KG1 (cell line): Measurements from ENCODE around the gene WBP2.

Experiments
- DNase-seq: peaks from one replicate; lab custom pipeline; 2025; lab: John Stamatoyannopoulos, UW

WBP2 gene

GRCh38 chr17:75855310-75856061 is at the start of gene WBP2:
Gene WBP2 (minus strand): TSS chr17:75855335. CDS start chr17:75855297, 38 bp downstream.
- DNase-seq: peak; percentile 98

- DNase-seq: no peak
Observed at GRCh38 chr17:75902406-75902805, 47.3 kb upstream of the WBP2 start.

DNA sequence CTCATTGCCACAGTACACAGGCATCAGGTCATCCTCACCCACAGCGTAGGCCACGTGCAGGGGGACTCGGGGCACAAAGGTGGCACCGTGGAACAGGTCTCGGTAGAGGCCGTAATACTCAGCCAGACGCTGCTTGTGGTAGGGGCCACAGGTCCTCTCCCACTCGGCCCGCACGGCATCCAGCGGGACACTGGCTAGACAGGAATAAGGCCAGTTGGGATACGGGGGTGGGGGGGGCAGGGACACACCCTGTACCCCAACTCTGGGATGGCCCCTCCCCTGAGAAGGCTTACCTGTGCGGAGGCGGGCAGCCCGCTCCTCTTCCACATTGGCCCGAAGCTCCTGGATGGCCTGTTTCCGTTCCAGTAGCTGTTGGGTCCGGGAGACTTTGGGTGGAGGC is 46.6 kb upstream of the WBP2 start:
- DNase-seq: no peak

- no peak for DNase-seq
Observed at GRCh38 chr17:75900691-75901533, 45.8 kb upstream of the WBP2 start.

- no peak for DNase-seq
Observed at GRCh38 chr17:75899767-75900468, 44.8 kb upstream of the WBP2 start.

DNA sequence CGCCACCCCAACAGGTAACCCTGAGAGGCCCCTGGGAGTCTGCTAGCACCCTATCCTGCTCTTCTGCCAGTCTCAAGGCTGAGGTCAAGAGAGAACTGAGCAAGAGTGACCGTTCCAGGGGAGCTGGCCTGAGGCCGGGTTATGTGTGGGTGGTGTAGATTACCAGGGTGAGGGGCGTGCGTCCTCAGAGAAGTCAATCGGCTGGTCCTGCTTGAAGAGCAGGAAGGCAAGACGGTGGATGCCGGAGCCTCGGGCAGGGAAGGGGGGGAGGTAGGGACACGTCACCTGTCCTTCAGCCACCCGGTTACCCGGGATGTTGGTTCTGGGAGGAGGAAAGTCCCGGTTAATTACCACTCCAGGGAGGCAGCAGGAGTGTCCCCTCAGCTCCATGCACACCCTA is 44.2 kb upstream of the WBP2 start:
- DNase-seq: no peak

DNA sequence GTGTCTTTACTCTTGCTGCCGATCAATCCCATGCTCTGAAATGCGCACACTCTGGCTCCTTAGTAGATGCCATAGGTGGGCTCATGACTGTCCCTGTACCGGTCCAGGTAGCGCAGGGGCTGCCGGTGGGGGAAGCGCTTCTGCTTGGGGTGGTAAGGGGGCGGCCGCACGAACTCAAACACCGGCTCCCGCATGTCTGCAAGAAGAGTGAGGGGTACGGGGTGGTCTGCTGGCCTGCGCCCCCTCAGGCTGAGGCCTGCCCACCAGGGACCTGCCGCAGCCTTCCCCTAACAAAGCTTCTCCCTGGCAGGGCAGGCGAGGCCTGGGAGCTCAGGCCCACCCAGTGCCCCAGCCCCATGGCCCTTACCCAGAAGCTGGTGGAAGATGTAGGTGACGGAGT is 43.7 kb upstream of the WBP2 start:
- DNase-seq: no peak

- DNase-seq: no peak
Observed at GRCh38 chr17:75898065-75898464, 42.9 kb upstream of the WBP2 start.

DNA sequence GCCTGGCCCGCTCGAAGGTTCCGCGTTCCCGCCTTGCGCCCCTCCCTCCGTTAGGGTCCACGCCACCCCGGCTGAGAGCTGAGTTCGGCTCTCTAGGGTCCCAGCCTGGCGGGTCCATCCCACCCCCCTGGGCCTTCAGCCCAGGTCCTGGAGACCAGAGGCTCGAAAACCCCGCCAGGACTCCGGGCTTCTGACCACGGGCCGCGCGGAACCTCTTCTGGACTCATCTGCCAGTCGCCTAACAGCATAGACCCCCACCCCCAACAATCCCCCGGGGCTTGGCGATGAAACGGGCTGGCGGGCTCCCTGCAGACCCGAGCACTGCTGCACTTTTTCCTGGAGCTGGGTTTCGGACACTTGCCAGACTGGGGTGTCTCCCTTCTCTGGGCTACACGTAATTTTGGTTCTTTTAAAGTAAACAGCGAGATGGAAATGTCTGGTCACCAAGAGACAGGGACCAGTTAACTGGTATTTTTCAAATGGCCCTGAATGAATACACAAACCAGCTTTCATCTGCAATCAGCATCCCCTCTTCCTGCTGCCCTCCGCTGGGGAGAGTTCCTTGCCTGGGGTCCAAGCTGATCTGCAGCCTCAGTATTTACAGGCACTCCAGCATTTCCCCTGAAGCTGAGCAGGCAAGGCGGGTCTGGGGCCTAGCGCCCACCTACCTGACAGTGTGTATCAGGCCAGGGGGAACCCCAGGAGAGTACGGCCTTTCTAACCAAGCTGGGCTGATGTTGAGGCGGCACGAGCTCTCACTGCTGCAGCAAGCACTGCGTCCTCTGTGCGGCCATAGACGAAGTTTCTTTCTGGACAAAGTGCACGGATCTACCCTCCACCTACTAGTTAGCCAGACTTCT is 42.3 kb upstream of the WBP2 start:
- DNase-seq: no peak

DNA sequence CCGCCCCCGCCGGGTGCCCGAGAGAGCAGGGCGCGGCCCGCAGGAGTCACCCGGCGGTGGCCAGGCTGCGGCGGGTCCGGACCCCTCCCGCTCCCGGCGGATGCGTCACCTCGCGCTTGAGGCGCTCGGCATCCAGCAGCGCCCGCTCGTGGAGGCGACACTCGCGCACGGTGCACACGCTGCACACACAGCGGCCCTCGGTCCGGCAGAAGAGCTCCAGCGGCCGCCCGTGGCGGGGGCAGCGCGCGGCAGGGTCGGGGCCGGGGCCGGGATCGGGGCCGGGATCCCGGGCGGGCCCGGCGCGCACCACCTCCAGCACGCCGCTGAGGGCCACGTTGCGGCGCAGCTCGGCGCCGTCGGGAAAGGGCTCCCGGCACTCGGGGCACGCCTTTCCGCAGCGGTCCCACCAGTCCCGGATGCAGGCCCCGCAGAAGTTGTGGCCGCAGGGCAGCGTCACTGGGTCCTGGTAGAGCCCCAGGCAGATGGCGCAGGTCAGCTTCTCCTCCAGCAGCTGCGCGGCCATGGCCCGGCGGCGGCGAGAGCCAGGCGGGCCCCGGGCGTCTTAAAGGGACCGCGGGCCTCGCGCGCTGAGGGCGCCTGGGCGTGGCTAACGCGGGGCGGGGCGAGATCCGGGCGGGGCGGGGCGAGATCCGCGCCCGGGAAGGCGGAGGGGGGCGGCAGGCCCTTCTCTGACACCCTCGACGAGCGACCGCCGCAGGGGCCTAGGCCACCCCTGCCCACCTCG is 41.5 kb upstream of the WBP2 start, which contains the start of gene TRIM65:
TRIM65 (minus strand) TSS at position 537 of the 745 bp plus-strand sequence; CDS start at position 523, 14 bp downstream.
- peak; percentile 40 for DNase-seq

GRCh38 chr17:75895370-75896155 is 40.4 kb upstream of the WBP2 start:
- no peak for DNase-seq

DNA sequence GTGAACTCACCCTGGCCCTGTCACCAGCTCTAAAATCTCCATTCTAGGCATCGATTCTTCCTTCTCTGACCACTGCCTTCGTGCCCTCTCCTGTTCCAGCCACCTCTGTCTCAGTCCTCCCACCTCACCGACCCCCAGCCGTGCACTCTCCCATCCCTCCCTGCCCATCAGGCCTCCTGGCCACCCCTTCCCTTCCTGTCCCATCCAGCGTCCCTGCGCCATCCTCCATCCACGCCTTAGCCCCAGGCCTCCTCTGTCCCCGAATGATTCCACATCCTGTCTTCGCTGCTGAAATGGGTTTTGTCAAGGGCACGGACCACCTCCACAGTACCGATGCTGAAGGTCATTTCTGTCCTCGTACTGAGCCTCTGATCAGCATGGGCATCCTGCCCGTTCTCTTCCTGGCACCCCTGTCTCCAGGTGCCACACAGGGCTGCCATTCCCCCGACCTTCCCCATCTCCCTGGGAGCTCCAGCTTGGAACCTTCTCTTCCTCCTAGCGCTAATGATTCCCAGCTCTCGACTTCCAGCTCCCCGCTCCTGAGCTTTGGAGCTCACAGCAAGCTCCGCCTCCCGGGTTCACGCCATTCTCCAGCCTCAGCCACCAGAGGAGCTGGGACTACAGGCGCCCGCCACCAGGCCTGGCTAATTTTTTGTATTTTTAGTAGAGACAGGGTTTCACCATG is 39.1 kb upstream of the WBP2 start:
- DNase-seq: no peak

DNA sequence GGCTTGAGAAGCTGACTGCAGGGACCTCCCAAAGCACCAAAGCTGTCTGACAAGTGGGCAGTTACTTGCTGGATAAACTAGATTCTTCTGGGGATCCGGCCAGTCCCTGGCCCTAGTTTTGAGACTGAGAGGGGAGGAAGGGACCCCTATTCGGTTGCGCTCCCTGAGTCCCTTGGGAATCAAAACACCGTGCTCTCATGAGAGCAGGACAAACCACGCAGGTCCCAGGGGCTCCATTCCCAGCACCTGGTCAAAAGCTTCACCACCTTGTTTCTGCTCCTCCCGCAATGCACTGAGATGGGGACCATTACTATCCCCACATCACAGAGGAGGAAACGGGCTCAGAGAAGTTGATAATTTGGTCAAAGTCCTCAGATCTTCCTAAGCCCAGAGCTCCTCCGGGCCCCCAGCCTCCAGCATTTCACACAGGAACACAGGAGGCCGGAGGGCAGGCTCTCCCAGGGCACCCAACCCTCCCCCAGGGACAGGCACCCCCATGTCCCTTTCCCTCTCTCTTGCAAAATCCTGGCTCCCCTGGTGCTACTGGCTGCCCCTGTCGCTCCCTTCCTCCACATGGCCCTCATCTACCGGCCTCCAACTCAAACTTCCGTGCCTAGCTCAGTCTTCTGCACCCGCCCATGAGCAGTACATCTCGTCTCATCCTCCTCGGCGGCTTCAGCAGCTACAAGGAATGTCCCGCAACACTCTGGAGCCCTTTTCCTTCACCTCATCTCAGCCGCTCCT is 38.3 kb upstream of the WBP2 start:
- no peak for DNase-seq

DNA sequence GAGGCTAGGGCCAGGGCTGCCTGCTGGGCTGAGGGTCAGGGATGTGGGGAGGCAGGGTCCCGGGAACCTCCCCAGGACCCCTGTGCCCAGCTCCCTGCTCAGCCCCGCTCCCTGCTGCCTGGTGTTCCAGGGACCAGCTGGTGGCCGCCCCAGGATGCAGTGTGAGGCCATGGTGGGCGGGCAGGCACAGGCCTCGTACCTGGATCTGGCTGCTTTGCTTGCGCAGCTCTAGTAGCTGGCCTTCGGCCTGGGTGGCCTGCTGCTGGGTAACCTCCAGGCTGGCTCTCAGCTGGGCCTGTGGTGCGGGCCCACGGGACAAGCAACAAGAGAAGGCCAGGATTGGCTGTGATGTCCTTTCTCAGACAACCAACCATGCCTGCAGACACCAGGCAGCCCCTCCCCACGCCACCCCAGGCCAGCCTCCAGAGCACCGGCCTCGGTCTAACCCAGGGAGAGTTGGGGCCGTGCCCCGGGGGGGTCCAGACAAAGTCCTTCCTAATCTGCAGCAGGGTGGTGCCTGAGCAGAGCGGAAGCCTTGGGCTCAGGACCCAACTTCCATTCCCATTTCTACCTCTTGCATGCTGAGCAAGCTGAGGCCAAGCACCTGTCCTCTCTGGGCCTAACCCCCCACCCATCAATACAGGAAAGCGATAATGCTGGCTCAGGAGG is 37.6 kb upstream of the WBP2 start:
- no peak for DNase-seq

- no peak for DNase-seq
Observed at GRCh38 chr17:75891605-75892555, 36.7 kb upstream of the WBP2 start.

DNA sequence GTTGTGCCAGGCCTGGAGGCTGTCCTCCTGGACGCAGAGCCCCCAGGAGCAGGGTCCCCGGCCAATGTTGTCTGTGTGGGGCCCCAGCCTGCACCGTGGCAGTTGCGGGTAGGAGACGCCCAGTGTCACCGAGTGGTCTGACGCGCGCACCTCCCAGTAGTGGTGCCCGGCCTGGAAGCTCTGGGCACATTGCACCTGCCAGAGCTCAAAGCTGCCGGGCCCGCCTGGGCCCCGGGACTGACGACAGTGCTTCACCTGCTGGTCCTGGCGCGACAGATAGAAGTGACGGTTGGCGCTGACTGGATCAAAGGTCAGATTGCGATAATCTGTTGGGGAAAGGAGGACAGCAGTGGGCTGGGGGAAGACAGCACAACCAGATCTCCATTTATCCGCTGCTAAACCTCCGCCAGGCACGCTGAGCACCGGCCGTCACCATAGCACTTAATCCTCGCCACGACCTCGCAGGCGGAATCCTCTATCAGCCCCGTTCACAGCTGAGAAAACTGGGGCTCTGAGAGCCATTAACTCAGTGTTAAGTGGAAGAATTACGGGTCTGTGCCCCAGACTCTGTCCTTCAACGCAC is 36.0 kb upstream of the WBP2 start:
- no peak for DNase-seq

DNA sequence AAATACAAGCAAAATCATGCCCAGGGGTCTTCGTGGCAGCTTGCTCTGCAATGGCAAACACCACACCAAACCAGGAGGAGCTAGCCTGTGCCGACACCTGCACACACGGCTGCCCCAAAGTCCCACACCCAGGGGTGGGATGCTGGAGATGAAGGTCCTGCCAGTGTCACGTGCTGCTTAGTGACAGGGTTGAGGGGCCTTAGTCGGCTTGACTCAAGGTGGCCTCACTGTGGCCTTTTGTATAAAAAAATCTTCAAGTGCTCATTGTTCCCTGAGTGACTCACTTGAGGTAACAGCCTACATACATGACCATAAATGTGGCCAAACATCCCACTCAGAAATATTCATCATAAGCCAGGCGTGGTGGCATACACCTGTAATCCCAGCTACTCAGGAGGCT is 34.3 kb upstream of the WBP2 start:
- no peak for DNase-seq
